Neutrophil (primary cell): ENCODE measurements around the gene EPHA1.

ENCODE experiments used
- H3K27ac ChIP-seq: fragments of 200-600 bp; sonication (generic); 2 replicates; pipeline ENCODE4 v1.5.1; 2016; ENCODE audit warnings: mild to moderate bottlenecking, moderate library complexity
- H3K27me3 ChIP-seq: fragments of 200-600 bp; sonication (generic); 2 replicates; pipeline ENCODE4 v1.6.0; 2016; ENCODE audit warnings: mild to moderate bottlenecking
- H3K36me3 ChIP-seq: fragments of 200-600 bp; sonication (generic); 2 replicates; pipeline ENCODE4 v1.5.1; 2017
- H3K4me1 ChIP-seq, 2 experiments: fragments of 200-600 bp in 1 of 2; sonication (generic) in 1 of 2; 1 replicate in 1 of 2; 2 replicates in 1 of 2; pipeline versions ENCODE4 v1.5.1 to v1.6.1; 2013 to 2016; ENCODE audit warnings: low read depth in 1 of 2, low read length in 1 of 2, mild to moderate bottlenecking in 1 of 2, moderate library complexity in 1 of 2; ENCODE audit not compliant: control insufficient read depth in 1 of 2, insufficient read depth in 1 of 2
- H3K4me3 ChIP-seq, 2 experiments: fragments of 200-600 bp in 1 of 2; sonication (generic) in 1 of 2; 1 replicate in 1 of 2; 2 replicates in 1 of 2; pipeline ENCODE4 v1.5.1; 2013 to 2016; ENCODE audit warnings: low read depth in 1 of 2, low read length in 1 of 2, mild to moderate bottlenecking in 1 of 2, moderate library complexity in 1 of 2
- H3K9me3 ChIP-seq: fragments of 200-600 bp; sonication (generic); 2 replicates; pipeline ENCODE4 v1.5.1; 2016
- CTCF ChIP-seq: fragments of 200-600 bp; sonication (generic); IDR thresholded peaks from 2 replicates; pipeline ENCODE4 v1.5.1; 2016; ENCODE audit warnings: antibody characterized with exemption

Gene EPHA1

GRCh38 chr7:143391462-143392404 is 16.9 kb downstream of the EPHA1 start:
- Histone ChIP-seq H3K36me3 (peaks cover 93% of the 10 kb centered on the region), H3K9me3 (peaks cover 2% of the 10 kb centered on the region), H3K4me1 (peaks cover 22 to 32% of the 10 kb centered on the region in 2 experiments), H3K27me3 (no peaks in the 10 kb centered on the region), H3K27ac (peak overlapping the region; percentile 51), H3K4me3 (no peak overlapping the region)
- TF ChIP-seq CTCF: no peak

GRCh38 chr7:143390773-143391317 is 17.8 kb downstream of the EPHA1 start:
- peaks cover 31 to 41% of the 10 kb centered on the region in 2 experiments for H3K4me1 ChIP-seq
- H3K4me3 ChIP-seq: no peak overlapping the region
- peaks cover 97% of the 10 kb centered on the region for H3K36me3 ChIP-seq
- no peaks in the 10 kb centered on the region for H3K27me3 ChIP-seq
- peak overlapping the region; percentile 97 for H3K27ac ChIP-seq
- H3K9me3 ChIP-seq: peaks cover 2% of the 10 kb centered on the region
- TF ChIP-seq CTCF: no peak

DNA sequence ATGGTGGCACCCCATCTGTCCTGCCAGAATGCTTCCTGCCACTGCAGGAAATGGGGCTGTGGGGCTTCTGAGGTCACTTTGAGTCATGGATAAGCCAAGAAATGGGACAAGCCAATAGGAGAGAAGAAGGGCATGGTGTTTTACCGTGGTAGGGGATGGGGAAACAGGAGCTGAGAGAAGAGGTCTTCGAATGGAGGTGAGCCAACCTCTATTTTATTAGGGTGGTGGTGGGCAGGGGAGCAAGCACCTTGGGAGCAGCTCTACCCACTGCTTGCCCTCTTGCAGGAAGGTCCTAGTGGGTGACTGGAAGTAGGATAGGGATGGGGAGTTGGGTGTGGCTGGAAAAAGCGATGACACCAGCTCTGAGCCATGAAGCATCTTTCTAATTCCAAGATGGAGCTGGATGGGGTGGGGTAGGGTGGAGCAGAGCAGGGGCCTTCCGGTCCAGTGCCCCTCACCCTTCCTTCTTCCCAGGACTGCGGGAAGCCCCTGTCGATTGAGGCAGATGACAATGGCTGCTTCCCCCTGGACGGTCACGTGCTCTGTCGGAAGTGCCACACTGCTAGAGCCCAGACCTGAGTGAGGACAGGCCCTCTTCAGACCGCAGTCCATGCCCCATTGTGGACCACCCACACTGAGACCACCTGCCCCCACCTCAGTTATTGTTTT is 18.4 kb downstream of the EPHA1 start:
- H3K36me3 ChIP-seq: peaks cover 98% of the 10 kb centered on the region
- no peak for TF ChIP-seq CTCF
- peaks cover 37 to 47% of the 10 kb centered on the region in 2 experiments for H3K4me1 ChIP-seq
- peaks cover 2% of the 10 kb centered on the region for H3K9me3 ChIP-seq
- H3K27me3 ChIP-seq: no peaks in the 10 kb centered on the region
- no peak overlapping the region for H3K4me3 ChIP-seq
- H3K27ac ChIP-seq: peak overlapping the region; percentile 97

- H3K27ac ChIP-seq: peak overlapping the region; percentile 97
- peaks cover 45 to 53% of the 10 kb centered on the region in 2 experiments for H3K4me1 ChIP-seq
- H3K27me3 ChIP-seq: no peaks in the 10 kb centered on the region
- peaks cover 2% of the 10 kb centered on the region for H3K9me3 ChIP-seq
- no peak for TF ChIP-seq CTCF
- peaks cover 99% of the 10 kb centered on the region for H3K36me3 ChIP-seq
- H3K4me3 ChIP-seq: no peak overlapping the region
These were observed 19.1 kb downstream of the EPHA1 start for GRCh38 chr7:143389316-143390103.

DNA sequence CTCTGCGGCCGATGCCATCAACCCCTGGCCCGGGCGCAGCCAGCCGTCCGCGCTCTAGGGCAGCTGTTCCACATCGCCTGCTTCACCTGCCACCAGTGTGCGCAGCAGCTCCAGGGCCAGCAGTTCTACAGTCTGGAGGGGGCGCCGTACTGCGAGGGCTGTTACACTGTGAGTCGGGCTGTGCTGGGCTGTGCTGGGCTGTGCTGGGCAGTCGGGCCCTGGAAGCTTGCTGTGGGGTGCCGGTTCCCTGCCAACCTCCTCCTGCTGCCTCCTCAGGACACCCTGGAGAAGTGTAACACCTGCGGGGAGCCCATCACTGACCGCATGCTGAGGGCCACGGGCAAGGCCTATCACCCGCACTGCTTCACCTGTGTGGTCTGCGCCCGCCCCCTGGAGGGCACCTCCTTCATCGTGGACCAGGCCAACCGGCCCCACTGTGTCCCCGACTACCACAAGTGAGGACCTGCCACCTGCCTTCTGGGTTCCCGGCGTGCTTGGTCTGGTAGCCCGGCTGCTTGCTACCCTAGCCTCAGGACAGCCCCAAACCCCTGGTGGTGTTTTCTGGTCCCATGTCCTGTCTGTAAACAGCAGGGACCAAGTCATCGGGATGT is 20.1 kb downstream of the EPHA1 start:
- TF ChIP-seq CTCF: no peak
- H3K9me3 ChIP-seq: peaks cover 2% of the 10 kb centered on the region
- H3K27me3 ChIP-seq: no peaks in the 10 kb centered on the region
- no peak overlapping the region for H3K4me3 ChIP-seq
- peaks cover 53 to 62% of the 10 kb centered on the region in 2 experiments for H3K4me1 ChIP-seq
- peaks cover 100% of the 10 kb centered on the region for H3K36me3 ChIP-seq
- peak overlapping the region; percentile 97 for H3K27ac ChIP-seq
